GM20000 (cell line): Measurements from ENCODE around the gene EDN1.

Source experiments
- DNase-seq: peaks from one replicate; pipeline ENCODE4 v3.0.0; 2012; ENCODE audit warnings: low spot score
- CTCF ChIP-seq: IDR thresholded peaks from 2 replicates; pipeline ENCODE4 v1.5.1; 2012; ENCODE audit warnings: mild to moderate bottlenecking, control low read depth; ENCODE audit errors: extremely low read depth, missing control alignments

Gene EDN1

GRCh38 chr6:12249541-12250382 is 40.4 kb upstream of the EDN1 start:
- TF ChIP-seq CTCF, result no peak
- DNase-seq, result no peak

- DNase-seq, result no peak
- no peak for TF ChIP-seq CTCF
Observed at GRCh38 chr6:12250383-12250770, 39.8 kb upstream of the EDN1 start.

GRCh38 chr6:12254210-12254609 is 36.0 kb upstream of the EDN1 start:
- no peak for TF ChIP-seq CTCF
- DNase-seq, result no peak

GRCh38 chr6:12258191-12258590 is 32.0 kb upstream of the EDN1 start:
- no peak for TF ChIP-seq CTCF
- DNase-seq, result no peak

GRCh38 chr6:12258591-12259075 is 31.5 kb upstream of the EDN1 start:
- DNase-seq, result no peak
- no peak for TF ChIP-seq CTCF

- TF ChIP-seq CTCF, result no peak
- DNase-seq, result no peak
Observed at GRCh38 chr6:12260458-12261093, 29.6 kb upstream of the EDN1 start.

DNA sequence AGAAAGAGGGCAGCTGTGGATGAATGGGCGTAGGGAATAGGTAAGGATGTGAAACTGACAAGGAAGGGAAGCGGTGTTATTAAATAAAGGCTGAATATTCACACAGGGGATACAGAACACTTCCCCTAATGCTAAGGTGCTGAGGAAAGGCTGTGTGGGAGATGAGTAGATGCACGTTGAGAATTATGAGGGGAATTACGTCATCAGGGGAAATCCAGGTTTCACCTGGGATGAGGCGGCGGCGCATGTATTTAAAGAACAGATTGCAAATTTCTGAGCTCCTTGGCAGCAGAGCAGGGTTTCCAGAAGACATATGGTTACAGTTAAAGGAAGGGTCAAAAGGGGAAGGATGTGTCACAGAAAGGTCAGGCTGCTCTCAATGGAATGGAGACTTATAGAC is 28.7 kb upstream of the EDN1 start:
- no peak for DNase-seq
- no peak for TF ChIP-seq CTCF
